ENCODE data around the gene UQCC3.

UQCC3 gene

DNA sequence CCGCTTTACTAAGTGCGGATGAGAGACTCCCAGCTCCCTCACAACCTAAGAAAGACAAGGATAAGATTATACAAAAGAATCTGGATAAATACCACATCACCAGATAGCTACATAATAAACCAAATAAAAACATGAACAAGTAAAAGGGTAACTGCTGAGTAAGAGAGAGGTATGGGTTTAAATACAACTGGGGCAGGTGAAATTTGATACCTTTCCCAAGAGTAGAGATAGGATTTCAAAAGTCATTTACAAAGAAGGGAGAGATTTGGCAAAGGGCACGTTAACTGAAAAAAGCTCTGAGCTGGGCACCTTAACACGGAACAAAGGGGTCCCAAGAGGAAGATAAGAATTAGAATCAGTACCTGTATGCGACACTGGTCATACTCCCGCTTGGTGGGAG is 5.7 kb downstream of the UQCC3 start:
- no peaks in the 10 kb centered on the region for H3K9me3 ChIP-seq (ENCODE audit: severe bottlenecking)
- H3K36me3 ChIP-seq (ENCODE audit: low read depth) = peaks cover 50% of the 10 kb centered on the region
- ATAC-seq (ENCODE audit: low read depth) = no peak
- no peak overlapping the region for H3K27ac ChIP-seq (ENCODE audit: poor library complexity, severe bottlenecking)
- TF ChIP-seq, protein P1, sequence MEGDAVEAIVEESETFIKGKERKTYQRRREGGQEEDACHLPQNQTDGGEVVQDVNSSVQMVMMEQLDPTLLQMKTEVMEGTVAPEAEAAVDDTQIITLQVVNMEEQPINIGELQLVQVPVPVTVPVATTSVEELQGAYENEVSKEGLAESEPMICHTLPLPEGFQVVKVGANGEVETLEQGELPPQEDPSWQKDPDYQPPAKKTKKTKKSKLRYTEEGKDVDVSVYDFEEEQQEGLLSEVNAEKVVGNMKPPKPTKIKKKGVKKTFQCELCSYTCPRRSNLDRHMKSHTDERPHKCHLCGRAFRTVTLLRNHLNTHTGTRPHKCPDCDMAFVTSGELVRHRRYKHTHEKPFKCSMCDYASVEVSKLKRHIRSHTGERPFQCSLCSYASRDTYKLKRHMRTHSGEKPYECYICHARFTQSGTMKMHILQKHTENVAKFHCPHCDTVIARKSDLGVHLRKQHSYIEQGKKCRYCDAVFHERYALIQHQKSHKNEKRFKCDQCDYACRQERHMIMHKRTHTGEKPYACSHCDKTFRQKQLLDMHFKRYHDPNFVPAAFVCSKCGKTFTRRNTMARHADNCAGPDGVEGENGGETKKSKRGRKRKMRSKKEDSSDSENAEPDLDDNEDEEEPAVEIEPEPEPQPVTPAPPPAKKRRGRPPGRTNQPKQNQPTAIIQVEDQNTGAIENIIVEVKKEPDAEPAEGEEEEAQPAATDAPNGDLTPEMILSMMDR (IDR thresholded peaks at IDR 0.05; ENCODE audit: poor library complexity, severe bottlenecking) = no peak
- peaks cover 12% of the 10 kb centered on the region for H3K4me1 ChIP-seq (ENCODE audit: insufficient read depth, poor library complexity, severe bottlenecking)
- DNase-seq (ENCODE audit: low spot score) = no peak
- no peaks in the 10 kb centered on the region for H3K27me3 ChIP-seq (ENCODE audit: insufficient read depth, poor library complexity, severe bottlenecking)
- H3K4me3 ChIP-seq (ENCODE audit: severe bottlenecking) = no peak overlapping the region

DNA sequence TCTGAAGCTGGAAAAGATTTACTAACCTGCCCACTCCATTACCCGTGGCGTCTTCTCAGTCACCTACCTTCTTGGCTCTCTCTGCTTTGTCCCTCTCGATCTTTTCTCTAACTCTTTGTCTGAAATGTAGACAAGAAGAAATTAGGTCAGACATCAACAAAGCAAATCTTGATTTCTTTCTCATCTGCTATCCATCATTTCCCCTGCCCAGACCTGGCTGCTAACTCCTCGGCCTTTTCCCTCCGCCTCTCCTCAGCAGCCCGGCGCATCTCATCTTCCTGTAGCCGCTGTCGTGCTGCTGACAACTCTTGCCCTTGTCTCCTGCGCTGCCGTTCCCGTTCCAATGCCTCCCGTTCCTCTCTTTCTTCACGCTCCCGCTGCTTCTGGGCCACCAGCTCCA is 6.2 kb downstream of the UQCC3 start:
- peaks cover 9% of the 10 kb centered on the region for H3K4me1 ChIP-seq (ENCODE audit: insufficient read depth, poor library complexity, severe bottlenecking)
- H3K36me3 ChIP-seq (ENCODE audit: low read depth) = peaks cover 47% of the 10 kb centered on the region
- no peaks in the 10 kb centered on the region for H3K27me3 ChIP-seq (ENCODE audit: insufficient read depth, poor library complexity, severe bottlenecking)
- TF ChIP-seq, protein P1 (IDR thresholded peaks at IDR 0.05; ENCODE audit: poor library complexity, severe bottlenecking) = no peak
- no peak for DNase-seq (ENCODE audit: low spot score)
- ATAC-seq (ENCODE audit: low read depth) = no peak
- H3K4me3 ChIP-seq (ENCODE audit: severe bottlenecking) = peak overlapping the region; percentile 84
- no peaks in the 10 kb centered on the region for H3K9me3 ChIP-seq (ENCODE audit: severe bottlenecking)
- H3K27ac ChIP-seq (ENCODE audit: poor library complexity, severe bottlenecking) = peak overlapping the region; percentile 34

DNA sequence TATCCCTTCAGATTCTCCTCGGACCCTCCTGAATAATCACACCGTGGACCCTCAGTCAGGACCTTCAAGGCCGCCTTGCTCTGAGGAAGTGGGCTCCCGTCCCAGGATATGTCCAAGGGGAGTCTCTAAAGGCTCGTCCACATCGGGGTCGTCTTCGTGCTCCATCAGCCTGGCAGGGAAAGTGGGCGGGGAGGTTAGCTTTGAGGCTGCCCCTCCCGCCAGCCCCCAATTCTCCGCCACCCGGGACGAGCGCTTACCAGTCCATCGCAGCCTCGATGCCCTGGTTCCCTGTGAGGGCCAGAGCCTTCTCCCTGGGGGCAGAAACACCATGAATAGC is 6.9 kb downstream of the UQCC3 start:
- no peaks in the 10 kb centered on the region for H3K9me3 ChIP-seq (ENCODE audit: severe bottlenecking)
- ATAC-seq (ENCODE audit: low read depth) (no peak; the same call in 2 of the 3 replicates), DNase-seq (ENCODE audit: low spot score) (no peak)
- TF ChIP-seq, protein P1 (IDR thresholded peaks at IDR 0.05; ENCODE audit: poor library complexity, severe bottlenecking) = no peak
- peaks cover 40% of the 10 kb centered on the region for H3K36me3 ChIP-seq (ENCODE audit: low read depth)
- H3K4me1 ChIP-seq (ENCODE audit: insufficient read depth, poor library complexity, severe bottlenecking) = peaks cover 9% of the 10 kb centered on the region
- H3K4me3 ChIP-seq (ENCODE audit: severe bottlenecking) = peak overlapping the region; percentile 84
- no peaks in the 10 kb centered on the region for H3K27me3 ChIP-seq (ENCODE audit: insufficient read depth, poor library complexity, severe bottlenecking)
- H3K27ac ChIP-seq (ENCODE audit: poor library complexity, severe bottlenecking) = peak overlapping the region; percentile 34

DNA sequence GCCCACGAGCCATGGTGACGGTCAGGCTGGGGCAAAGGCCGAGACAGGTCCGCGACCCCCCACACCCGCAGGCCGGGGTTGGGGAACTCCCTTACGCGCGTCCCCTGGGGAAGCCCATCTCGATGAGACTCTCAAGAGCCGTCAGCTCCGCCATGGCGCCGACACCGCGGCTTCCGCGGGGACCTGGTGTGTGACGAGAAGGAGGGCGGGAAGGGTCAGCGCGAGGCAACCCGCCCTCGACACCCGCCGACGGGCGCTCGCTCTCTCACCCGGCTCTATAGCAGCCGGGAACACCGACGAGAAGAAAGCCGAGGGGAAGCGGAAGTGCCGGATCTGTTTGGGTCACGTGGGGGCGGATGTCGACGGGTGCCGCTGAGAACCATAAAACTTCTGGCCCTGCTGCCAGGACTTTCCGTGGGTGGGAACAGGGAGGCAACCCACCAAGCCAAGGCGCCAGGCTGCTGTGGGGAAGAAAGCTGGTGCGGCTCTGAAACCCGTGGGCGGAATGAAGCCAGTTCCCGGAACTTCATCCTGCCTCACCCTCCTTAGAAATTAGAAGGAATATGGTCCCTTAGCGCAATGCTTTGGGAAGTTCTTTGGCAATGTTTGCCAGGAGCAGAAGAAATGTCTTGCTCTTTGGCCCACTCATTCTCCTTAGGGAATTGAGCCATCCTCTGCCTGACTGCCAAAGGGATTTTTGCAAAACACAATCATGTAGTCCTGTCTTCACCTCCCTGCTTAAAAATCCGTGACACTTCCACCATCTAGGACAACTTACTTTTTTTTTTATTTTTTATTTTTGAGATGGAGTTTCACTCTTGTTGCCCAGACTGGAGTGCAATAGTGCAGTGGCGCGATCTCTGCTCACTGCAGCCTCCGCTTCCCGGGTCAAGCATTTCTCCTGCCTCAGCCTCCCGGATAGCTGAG is 7.6 kb downstream of the UQCC3 start, which contains the start of gene UBXN1:
TSS of gene UBXN1 (minus strand) at position 304 of the 927 bp plus-strand sequence. CDS start at position 154, 150 bp downstream.
- TF ChIP-seq, protein P1 (IDR thresholded peaks at IDR 0.05; ENCODE audit: poor library complexity, severe bottlenecking) = no peak
- Histone ChIP-seq H3K36me3 (ENCODE audit: low read depth) (peaks cover 34% of the 10 kb centered on the region), H3K9me3 (ENCODE audit: severe bottlenecking) (no peaks in the 10 kb centered on the region), H3K4me1 (ENCODE audit: insufficient read depth, poor library complexity, severe bottlenecking) (peaks cover 9% of the 10 kb centered on the region), H3K27me3 (ENCODE audit: insufficient read depth, poor library complexity, severe bottlenecking) (no peaks in the 10 kb centered on the region), H3K4me3 (ENCODE audit: severe bottlenecking) (peak within 1 kb of the TSS; percentile 84), H3K27ac (ENCODE audit: poor library complexity, severe bottlenecking) (peak within 1 kb of the TSS; percentile 34)
- ATAC-seq (ENCODE audit: low read depth) (peak; percentile 77), DNase-seq (ENCODE audit: low spot score) (peak; percentile 88)

DNA sequence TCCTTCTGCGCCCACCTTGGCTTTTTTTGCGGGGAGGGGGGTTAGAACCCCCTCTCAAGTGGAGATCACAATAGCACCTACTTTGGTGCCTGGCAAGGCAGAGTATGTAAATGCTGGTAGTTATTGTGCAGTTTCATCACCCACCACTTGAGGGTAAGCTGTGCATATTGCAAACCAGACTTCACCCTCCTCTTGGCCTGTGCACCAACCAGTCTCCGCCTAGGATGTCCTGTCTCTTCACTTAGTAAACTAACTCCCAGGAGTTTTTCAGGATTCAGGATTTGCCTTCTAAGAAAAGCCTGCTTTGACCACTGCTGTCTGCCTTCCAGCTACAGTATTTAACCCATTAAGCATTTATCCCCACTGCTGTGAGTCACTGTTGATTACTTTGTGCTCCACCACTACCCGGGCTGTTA is 9.4 kb downstream of the UQCC3 start:
- Histone ChIP-seq H3K27ac (ENCODE audit: poor library complexity, severe bottlenecking) (peak overlapping the region; percentile 13), H3K9me3 (ENCODE audit: severe bottlenecking) (no peaks in the 10 kb centered on the region), H3K4me3 (ENCODE audit: severe bottlenecking) (no peak overlapping the region), H3K36me3 (ENCODE audit: low read depth) (peaks cover 23% of the 10 kb centered on the region), H3K4me1 (ENCODE audit: insufficient read depth, poor library complexity, severe bottlenecking) (peaks cover 9% of the 10 kb centered on the region), H3K27me3 (ENCODE audit: insufficient read depth, poor library complexity, severe bottlenecking) (no peaks in the 10 kb centered on the region)
- ATAC-seq (ENCODE audit: low read depth) (peak; percentile 86), DNase-seq (ENCODE audit: low spot score) (no peak)
- TF ChIP-seq, protein P1 (IDR thresholded peaks at IDR 0.05; ENCODE audit: poor library complexity, severe bottlenecking) = peak; percentile 70

Measured in RWPE2 (cell line).